ENCODE data around the gene ZBTB24.
"Not testable (repeated sequence)": the region's sequence is repeated elsewhere in the genome, so short reads cannot be mapped to it uniquely, and the experiment has no call there.

ZBTB24 gene

DNA sequence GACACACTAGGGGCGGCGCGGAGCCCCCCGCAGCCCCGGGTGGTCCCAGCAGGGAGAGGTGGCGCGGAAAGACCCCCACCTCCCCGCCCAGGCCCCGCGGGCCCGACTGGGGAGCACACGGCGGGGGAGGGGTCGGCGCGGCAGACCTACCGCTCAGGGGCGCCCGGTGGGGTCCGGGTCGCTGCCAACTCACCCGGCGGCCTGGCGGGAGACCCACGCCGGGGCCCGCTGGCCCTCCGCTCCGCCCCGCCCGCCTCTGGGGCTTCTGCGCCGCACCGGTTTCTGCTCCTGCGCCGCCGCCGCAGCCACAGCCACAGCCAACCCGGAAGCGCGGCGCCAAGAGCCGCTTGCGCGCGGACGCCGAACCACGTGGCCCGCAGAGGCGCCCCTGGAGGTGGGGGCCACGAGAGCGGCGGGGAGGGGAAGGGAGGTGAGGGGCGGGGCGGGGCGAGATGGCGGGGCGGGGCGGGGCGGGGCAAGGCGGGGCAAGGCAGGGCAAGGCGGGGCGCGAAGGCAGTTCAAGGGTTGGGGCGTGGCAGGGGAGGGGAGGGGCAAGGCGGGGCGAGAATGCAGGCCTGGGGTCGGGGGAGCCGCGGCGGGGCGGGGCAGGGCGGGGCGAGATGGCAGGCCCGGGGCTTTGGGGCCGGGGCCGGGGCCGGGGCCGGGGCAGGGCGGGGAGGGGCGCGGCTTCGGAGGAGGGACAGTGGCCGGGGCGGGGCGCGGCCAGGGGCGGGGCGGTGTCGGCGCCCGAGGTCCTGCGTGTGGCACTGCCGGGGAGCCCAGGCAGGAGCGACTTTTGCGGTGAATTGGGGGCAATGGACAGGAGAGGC lies at the start of gene ZBTB24:
TSS of gene ZBTB24 (minus strand) at position 315 of the 830 bp plus-strand sequence. CDS start 1,193 bp downstream, outside the sequence.
- DNase-seq = peak; percentile 56

DNA sequence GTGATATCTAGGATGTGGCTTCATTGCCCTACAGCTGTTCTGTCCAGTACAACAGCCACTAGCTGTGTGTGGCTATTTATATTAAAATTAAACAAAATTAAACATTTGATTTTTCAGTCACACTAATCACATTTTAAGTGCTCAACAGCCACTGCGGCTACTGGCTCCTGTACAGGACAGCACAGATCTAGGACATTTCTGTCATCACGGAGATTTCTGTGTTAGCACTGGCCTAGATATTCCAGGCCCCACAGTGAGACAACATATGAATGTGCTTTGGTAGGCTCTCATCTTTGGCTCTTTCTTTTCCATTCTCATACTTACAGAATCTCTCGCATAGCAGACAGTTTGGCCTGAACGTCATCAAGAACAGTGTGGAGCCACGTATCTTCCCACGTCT lies 48.4 kb upstream of the ZBTB24 start:
- DNase-seq = no peak

DNA sequence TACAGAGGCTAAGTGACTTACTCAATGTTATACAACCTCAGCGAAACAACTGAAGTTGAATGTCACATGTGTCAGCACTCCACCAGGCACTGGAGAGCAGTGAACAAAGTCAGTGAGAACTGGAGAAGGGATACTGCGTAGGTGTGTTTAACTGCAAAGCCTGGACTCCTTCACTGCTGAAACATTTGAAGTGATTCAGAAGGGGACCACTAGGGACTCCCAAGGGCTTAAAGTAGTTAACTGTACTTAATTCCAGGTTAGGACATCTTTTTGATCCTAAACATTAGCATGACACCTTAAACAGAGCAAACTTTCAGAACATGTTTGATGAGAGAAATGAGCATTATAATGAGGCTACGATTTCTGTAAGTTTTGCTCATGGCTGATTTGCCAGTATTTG lies 45.0 kb upstream of the ZBTB24 start:
- no peak for DNase-seq

DNA sequence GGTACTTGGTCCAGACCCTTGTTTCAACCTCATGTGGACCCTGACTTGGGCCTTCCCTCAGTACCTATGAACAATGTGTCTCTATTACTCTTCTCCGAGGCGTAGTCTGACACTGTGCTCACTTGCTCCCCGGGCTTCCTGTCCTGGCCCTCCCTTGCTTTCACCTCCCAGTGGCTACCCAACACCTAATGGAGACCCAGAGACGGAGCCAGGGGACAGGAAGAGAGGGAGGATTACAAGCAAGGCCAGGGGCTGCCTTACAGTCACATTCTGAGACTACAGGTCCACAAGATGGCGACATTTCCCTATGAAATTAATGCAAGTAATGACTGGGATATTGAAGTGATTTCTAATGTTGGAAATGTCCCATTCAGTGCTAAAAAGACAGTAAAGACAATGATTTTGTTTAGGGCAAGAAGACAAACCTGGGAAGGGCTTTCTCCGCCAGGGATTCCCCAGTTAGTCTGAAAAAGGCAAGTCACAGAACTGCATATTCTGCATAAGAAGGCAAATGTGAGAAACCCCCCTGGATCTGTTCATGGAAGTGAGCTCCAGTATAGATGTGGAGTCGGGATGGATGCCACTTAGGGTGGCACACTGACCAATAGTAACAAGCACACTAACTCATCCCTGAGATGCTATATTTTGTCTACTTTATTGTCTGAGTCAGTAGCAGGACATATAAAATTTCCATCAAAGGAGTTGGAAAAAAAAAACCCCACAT lies 44.0 kb upstream of the ZBTB24 start:
- peak; percentile 18 for DNase-seq

DNA sequence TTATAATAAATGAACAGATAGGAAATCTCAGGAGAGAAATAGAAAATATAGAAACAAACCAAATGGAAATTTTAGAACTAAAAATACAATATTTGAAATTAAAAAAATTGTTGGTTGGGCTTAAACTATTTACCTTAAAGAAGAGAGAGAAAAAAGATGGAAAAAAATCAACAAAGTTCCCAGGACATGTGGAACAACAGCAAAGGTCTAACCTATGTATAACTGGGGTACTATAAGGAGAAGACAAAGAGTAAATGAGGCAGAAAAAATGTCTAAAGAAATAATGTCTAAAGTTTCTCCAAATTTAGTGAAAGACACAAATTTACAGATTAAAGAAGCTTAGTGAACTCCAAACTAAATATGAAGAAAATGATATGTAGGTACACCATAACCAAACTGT lies 41.1 kb upstream of the ZBTB24 start:
- DNase-seq = no peak

DNA sequence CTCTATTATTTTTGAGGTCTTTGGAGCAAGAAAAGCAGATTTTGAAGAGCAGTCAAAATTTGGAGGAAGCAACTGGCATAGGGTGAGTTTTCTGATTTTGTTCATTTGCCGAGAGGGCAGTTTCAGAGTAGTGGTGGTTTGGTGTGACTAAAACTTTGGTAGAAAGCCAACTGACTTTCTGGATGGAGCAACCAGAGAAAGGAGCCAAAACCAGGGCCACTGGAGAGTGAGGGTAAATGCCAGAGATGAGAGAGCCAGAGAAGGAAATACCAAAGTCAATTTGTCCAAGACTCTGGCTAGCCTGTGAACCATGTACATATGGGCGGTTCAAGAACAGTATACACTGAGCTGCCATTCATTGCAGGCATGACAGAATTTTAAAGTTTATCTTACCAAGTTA lies 40.5 kb upstream of the ZBTB24 start:
- no peak for DNase-seq

DNA sequence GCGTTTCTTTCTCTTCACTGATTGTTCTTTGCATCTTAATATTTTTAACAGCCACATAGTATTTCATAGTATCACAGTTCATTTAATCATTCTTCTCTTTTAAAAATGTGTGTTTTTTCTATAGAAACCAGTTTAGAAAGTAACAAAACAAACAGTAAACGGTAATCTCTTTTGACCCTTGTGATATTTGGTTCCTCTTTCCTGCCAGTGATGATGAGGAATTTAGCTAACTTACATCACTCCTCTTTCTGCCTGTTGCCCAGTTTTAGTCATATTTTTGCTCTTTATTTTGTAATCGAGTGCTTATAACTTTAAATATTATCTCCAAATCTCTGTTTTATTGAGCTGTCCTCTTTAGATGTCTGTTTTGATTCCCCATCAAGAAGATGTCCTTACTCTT lies 38.1 kb upstream of the ZBTB24 start:
- no peak for DNase-seq

DNA sequence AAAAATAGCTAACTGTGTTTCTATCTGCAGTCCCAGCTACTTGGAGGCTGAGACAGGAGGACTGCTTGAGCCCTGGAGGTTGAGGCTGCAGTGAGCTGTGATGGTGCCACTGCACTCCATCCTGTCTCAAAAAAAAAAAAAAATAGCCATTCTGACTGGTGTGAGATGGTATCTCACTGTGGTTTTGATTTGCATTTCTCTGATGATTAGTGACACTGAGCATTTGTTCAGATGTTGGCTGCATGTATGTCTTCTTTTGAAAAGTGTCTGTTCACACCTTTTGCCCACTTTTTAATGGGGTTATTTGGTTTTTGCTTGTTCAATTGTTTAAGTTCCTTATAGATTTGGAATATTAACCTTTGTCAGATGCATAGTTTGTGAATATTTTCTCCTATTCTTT lies 36.6 kb upstream of the ZBTB24 start:
- DNase-seq = not testable (repeated sequence)

DNA sequence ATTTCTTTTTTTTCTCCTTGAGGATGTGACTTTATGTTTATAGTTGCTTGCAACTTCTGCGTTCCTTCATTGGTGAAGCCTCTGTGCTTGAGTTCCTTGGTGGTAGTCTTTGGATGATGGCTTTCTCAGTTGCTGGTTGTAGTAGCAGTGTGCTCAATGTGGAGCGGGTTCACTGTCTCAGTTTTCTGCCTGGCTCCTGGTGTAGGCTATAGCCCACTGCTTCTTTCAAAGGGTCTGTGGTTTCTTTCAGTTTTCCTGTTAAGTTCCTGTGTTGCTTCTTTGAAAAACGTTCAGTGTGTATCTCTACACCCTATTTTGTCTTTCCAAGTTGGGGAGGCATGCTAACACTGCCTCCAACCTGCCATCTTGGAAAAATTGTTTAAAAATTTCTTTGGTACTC lies 33.9 kb upstream of the ZBTB24 start:
- DNase-seq = no peak

DNA sequence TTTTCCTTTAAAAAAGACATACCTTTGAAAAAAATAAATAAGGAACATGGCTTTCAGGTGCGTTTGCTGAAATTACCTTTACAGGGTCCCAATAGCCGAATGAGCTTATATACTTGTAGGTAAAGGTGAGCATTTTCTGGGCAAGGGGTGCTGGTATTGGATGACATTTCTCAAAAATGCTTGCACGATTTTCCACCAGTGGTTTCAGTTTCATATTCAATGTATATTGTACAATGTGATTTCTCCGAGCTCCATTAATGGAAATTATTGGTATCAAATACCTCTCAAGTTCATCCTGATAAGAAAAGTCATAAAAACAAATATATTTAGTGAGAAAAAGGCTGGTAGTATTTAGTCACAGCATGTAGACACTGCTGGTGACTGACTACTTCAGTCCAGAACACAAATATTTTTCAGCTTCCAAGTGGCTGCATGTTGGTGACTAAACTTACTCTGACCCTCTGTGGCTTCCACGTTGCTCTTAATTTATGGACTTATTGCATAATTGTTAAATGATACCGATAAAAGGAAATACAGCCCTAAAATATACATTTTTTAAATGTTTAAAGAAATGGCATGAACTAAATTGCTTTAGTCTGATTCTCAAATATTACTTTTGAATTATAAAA lies 32.9 kb upstream of the ZBTB24 start:
- DNase-seq = no peak

DNA sequence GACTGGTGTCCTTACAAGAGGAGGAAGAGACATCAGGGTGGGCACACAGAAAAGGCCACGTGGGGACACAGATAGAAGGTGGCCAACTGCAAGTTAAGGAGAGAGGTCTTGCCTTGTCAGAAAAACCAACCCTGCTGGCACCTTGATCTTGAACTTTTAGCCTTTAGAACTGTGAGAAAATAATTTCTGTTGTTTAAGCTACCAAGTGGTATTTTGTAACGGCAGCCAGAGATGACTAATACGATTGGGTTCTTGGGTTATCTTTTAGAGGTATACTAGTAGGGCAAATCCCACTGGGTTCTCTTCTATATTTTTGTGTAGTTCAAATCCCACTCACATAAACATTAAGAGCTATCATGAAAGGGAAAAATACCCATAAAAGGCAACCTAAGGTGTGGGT lies 31.9 kb upstream of the ZBTB24 start:
- DNase-seq = no peak

DNA sequence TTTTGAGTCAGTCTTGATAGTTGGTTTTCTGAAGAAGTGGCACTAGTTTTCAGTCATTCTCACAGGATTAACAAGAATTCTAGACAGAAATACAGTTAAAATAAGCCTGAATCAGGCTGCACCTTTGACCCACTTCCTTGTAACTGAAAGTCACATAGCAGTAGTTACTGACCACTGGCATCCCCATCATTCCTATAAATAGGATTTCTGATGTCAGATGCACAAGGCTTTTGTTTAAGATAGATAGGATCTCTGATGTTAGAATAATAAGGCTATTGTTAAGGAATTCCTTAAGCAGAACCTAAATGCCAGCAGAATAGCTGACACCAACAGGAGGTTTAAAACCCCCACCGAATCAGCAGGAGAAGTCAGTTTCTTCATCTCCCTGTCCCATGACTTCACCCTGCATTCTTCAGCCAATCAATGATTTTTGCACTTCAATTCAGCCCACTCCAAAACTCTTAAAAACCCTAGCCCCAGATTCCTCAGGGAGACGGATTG lies 30.6 kb upstream of the ZBTB24 start:
- DNase-seq = no peak

DNA sequence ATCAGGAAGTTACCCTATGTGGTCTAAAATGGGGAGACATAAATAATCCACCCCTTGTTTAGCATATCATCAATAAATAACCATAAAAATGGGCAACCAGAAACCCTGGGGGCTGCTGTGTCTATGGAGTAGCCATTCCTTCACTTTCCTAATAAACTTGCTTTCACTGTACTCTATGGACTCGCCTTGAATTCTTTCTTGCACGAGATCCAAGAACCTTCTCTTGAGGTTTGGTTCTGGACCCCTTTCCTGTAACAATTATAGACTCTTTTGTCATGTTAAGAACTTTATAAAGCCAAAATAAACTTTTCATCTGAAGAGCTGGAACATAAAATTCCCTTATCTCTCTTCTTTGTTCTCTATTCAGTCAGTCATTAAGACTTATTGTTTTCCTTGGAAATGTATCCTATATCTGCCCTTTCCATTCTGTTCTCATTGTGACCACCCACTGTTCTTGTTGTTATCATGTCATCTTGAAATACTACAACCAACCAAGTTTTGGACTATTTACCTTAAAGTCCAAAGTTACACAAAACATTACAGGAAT lies 29.3 kb upstream of the ZBTB24 start:
- DNase-seq = no peak

DNA sequence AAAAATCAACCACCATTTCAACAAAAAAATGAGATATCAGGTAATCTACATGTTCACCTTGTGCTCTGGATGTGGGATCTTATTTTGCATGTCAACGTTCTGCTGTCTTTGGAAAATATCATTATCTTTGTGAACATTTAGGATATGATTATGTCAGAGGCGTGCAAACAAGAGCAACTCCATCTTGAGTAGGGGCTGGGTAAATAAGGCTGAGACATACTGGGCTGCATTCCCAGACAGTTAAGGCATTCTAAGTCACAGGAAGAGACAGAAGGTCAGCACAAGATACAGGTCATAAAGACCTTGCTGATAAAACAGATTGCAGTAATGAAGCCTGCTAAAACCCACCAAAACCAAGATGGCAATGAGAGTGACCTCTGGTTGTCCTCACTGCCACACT lies 28.8 kb upstream of the ZBTB24 start:
- DNase-seq = no peak

DNA sequence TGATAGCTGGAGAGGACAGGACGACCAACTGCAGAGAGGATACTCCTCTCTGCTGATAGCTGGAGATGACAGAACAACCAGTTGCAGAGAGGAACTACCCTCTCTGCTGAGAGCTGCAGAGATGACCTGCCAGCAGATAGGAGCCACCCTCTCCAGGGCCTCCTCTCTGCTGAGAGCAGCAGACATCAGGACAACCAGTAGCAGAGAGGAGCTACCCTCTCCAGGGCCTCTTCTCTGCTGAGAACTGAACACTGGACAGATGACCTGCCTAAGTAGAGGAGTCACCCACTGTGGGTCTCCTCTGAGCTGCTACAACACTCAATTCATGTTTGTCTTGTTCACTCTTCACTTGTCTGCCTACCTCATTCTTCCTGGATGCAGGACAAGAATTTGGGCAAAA lies 27.3 kb upstream of the ZBTB24 start:
- no peak for DNase-seq

DNA sequence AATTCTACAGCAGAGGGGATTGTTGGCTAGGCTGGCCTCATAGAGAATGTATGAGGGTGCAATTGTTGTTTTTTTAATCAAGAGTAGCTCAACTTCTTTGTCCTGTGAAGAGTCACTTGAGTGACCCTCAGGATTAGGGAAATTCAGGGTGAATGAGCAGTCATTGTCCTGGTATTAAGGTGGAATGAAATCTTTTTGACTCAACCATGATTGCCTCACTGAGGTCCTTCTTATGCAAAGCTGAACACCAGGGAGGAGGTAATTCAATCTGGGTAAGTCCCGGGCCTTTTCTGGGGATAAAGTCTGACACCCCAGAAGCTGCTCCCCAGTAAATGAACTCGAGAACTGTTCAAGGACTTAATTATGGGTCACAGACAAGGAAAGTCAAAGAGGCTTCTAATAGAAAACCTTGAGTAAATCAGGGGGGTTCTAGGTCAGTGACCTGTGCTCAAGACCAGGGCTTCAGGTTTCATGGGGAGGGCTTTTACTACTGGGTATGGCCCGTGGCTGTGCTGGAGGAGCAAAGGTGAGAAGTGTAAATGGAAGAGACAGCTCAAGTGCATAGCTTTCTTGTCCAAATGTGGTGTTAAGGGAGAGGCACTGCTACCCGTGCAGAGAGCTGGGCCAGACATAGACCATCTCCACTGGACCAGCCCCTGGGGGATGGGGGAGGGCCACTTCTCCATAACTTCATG lies 25.3 kb upstream of the ZBTB24 start:
- no peak for DNase-seq

DNA sequence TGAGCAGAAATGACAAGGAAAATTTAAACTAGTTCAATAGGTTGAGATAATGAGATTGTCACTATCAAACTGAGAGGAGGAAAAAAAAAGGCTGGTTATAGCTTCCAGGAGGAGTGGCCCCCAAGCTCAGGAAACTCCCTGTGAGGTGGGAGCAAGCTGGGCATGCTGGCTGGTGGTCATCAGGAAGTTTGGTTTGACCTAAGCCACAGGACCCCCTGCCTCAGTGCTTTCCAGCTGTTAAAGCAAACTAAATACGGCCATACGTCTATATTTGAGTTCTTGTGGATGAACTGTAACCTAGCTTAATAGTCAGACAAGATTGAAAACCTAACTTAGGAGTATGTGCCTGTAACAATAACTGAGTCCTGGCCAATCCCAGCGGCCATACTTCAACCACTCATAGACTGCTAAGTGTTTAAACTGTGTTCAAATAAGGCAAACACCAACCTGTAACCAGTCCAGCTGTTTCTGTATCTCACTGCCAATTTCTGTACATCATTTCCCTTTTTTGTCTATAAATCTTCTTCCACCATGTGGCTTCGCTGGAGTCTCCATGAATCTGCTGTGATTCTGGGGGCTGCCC lies 24.6 kb upstream of the ZBTB24 start:
- no peak for DNase-seq

DNA sequence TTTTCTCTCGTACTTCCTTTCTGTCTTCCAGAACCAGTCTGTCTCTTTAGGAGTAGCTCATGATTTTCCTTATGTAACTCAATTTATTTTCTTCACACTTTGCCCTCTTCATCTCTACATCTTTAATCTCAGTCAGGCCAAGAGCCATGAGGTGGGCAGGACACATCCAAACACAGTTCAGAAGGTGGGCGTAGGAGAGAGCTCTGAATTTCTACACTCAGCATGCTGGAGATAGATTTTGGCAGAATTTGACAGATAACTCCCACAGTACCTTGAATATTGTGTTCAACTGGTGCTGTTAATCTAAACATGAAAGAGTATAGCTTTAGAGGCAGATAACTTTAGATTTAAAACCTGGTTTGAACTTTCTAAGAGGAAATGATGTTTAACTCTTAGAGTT lies 23.8 kb upstream of the ZBTB24 start:
- no peak for DNase-seq

DNA sequence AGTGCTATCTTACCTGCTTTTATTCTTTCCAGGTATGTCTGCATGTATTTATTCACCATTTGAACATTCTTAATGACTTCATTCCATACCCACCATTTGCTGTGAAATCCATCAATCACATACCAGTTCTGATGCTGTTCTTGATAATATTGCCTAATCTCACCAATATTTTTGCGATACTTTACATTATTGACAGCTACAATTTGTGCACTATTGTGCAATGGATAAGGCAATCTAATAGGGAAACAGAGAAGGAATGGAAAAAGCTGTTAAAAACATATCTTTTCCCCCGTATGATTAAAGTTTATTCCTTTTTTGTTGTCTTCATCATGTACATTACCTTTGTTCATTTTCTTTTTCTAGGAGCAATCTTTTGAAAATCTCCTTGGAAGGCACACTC lies 23.3 kb upstream of the ZBTB24 start:
- no peak for DNase-seq

DNA sequence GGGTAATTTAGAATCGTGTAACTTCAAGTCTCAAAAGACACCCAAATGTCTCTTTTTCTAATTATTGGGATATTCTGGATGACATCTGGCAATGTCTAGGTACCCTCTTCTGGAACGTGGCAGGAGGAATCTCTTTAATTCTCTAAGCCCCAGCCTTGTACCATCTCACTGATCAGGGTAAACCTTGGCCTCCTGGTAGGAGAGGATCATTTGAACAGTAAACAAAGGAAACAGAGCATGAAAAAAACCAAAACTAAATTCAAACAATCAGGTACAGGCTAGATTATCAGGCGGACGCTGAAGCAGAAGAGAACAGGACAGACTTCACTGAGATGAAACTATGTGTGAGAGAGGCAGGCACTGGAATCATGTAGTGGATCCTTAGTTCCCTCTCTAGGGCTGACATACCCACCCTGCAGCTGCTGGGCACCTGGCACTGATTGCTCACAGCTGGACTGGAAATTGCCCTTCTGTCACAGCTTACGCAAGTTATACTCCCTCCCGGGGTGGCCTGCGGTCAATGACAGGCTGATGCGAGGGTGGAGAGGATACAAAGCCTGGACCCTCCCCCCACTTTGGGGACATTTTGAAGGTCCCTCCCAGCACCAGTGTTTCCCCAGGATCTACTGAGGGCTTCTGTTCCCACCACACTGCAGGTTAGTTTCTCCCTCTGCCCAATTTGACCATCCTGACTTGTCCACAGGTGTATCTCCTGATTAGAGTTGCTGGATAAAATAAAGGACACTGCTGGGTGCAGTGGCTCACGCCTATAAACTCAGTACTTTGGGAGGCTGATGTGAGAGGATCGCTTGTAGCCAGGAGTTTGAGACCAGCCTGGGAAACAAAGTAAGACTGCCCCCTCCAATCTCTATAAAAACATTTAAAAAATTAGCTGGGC lies 20.6 kb upstream of the ZBTB24 start:
- DNase-seq = peak; percentile 22

DNA sequence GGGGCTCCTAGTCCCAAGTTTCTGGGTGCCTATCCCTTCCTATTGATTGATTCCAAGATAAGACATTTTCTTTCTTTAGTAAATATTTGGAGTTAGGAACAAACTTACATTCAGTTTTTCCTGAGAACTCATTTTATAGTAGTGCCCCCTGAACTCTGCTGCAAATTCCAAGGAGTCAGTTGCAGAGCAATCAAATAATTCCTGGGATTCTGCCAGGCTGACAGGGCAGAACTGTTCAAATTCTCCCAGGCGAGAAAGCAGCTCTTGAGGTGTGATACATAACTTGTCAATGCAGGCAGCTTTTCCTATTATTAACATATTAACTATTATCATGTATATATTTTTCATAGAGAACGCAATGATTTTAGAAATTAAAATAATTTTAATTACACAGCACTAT lies 15.9 kb upstream of the ZBTB24 start:
- DNase-seq = no peak

Measured in GF-D8 (cell line).